PC-9 (cell line): ENCODE measurements around the gene HES4. TPM values are rescaled to one million over a fixed set of nuclear protein-coding genes. Genes with fewer than 3 reads are reported as not detected.
A peak's percentile ranks its signal among the peaks of the same experiment; 100 is the strongest.

ENCODE experiments used
- BruUV-seq: library from RNA; stranded (reverse); fragments of 400-500 nt; replicated peaks from 2 replicates; lab custom pipeline; 2021; lab: Mats Ljungman, UMichigan
- CTCF ChIA-PET: fragments of 300-600 bp; sonication (Branson Sonifier 250); formaldehyde crosslinking; loops from one replicate; lab custom pipeline; 2022; ENCODE audit warnings: antibody characterized with exemption; lab: Charles Lee
- POLR2A ChIA-PET: fragments of 300-600 bp; sonication (Branson Sonifier 250); formaldehyde crosslinking; loops from one replicate; lab custom pipeline; 2022; ENCODE audit warnings: antibody characterized with exemption; ENCODE audit not compliant: unreplicated experiment; lab: Charles Lee
- DNase-seq, 2 experiments: peaks; one replicate each; pipeline versions ENCODE4 v3.0.0 to v3.0.0-alpha.2; 2015 to 2022; ENCODE audit warnings: mixed read lengths in 1 of 2
- H2AFZ ChIP-seq: fragments of 200-600 bp; sonication (generic); 2 replicates; pipeline ENCODE4 v1.8.1; 2017; ENCODE audit warnings: antibody characterized with exemption
- H3F3A ChIP-seq: fragments of 200-600 bp; sonication (generic); 2 replicates; pipeline ENCODE4 v1.8.1; 2017; ENCODE audit warnings: antibody characterized with exemption, mild to moderate bottlenecking, low read depth; ENCODE audit not compliant: insufficient read depth
- H3K27ac ChIP-seq: fragments of 200-600 bp; sonication (generic); 2 replicates; pipeline ENCODE4 v1.6.1; 2016; ENCODE audit warnings: mixed run types
- H3K27me3 ChIP-seq: fragments of 200-600 bp; sonication (generic); 2 replicates; pipeline ENCODE4 v1.6.1; 2016; ENCODE audit warnings: low read depth, mixed run types; ENCODE audit not compliant: insufficient read depth
- H3K36me3 ChIP-seq: fragments of 200-600 bp; sonication (generic); 2 replicates; pipeline ENCODE4 v1.6.1; 2016; ENCODE audit warnings: low read depth, mixed run types
- H3K4me1 ChIP-seq: fragments of 200-600 bp; sonication (generic); replicated peaks from 2 replicates; pipeline ENCODE4 v1.6.1; 2016; ENCODE audit warnings: mixed run types; ENCODE audit not compliant: insufficient read depth
- H3K4me2 ChIP-seq: fragments of 200-600 bp; sonication (generic); 2 replicates; pipeline ENCODE4 v1.6.1; 2017; ENCODE audit warnings: mixed run types
- H3K4me3 ChIP-seq: fragments of 200-600 bp; sonication (generic); 2 replicates; pipeline ENCODE4 v1.6.1; 2016; ENCODE audit warnings: mixed run types
- H3K79me2 ChIP-seq: fragments of 200-600 bp; sonication (generic); 2 replicates; pipeline ENCODE4 v1.6.1; 2017; ENCODE audit warnings: low read depth, mixed run types
- H3K9me2 ChIP-seq: fragments of 200-600 bp; sonication (generic); 2 replicates; pipeline ENCODE4 v1.8.1; 2017; ENCODE audit warnings: mild to moderate bottlenecking; ENCODE audit not compliant: insufficient read depth
- H3K9me3 ChIP-seq: fragments of 200-600 bp; sonication (generic); 2 replicates; pipeline ENCODE4 v1.8.1; 2016; ENCODE audit warnings: low read depth; ENCODE audit not compliant: insufficient read depth
- H4K20me1 ChIP-seq: fragments of 200-600 bp; sonication (generic); 2 replicates; pipeline ENCODE4 v1.8.1; 2017; ENCODE audit not compliant: insufficient read depth
- CTCF ChIP-seq: fragments of 200-600 bp; sonication (generic); conservative IDR thresholded peaks from 2 replicates; pipeline ENCODE4 v1.6.1; 2017; ENCODE audit warnings: mixed run types, antibody characterized with exemption, mild to moderate bottlenecking, moderate library complexity
- EZH2 ChIP-seq: fragments of 200-600 bp; sonication (generic); IDR thresholded peaks from 2 replicates; pipeline ENCODE4 v1.8.0; 2017; ENCODE audit warnings: antibody characterized with exemption, low read depth
- intact Hi-C: fragments of 100-400 bp; cut with micrococcal nuclease; formaldehyde crosslinking; loops from one replicate; pipeline ENCODE4 v1.10.0; 2022; ENCODE audit not compliant: unreplicated experiment
- total RNA-seq: library from RNA; stranded (reverse); gene quantifications from 2 replicates; pipeline ENCODE4 v1.2.3, GENCODE V29; 2021

HES4 gene
- total RNA-seq, 1 experiment from 2014 or later: 19.2 TPM

- Histone ChIP-seq H3K27me3 (no peaks in the 10 kb centered on the region), H2AFZ (no peak overlapping the region), H3K36me3 (no peaks in the 10 kb centered on the region), H3K79me2 (peaks cover 21% of the 10 kb centered on the region), H3F3A (peaks cover 30% of the 10 kb centered on the region; the same call in 1 of the 2 replicates), H3K4me3 (no peak overlapping the region), H3K9me3 (no peaks in the 10 kb centered on the region), H3K4me1 (peaks cover 15% of the 10 kb centered on the region), H3K9me2 (no peaks in the 10 kb centered on the region), H3K4me2 (peak overlapping the region; percentile 66; the same call in 1 of the 2 replicates), H4K20me1 (peaks cover 6% of the 10 kb centered on the region; the same call in 1 of the 2 replicates), H3K27ac (no peak overlapping the region)
- no peak for TF ChIP-seq EZH2
- no peak for TF ChIP-seq CTCF
- no TSS peak for BruUV-seq
- intact Hi-C loops: loop anchor here (5.0 to 10.0 kb wide), 2 partner anchors 67 to 300 kb away; partner anchors contain the start of genes ACAP3, PUSL1 and RNF223
- ChIA-PET CTCF (no interaction called here), POLR2A (interaction anchor here (0.6 kb wide), 3 partner anchors 14 to 225 kb away, joined by 3 to 5 read pairs (median 4); no protein-coding TSS in a partner anchor)
- peak in 1 of 2 experiments; percentile 84 for DNase-seq
Measured at GRCh38 chr1:1004780-1005697, 5.1 kb upstream of the HES4 start.

GRCh38 chr1:1004420-1004779 is 4.5 kb upstream of the HES4 start:
- no TSS peak for BruUV-seq
- Histone ChIP-seq H3K4me2 (no peak overlapping the region), H2AFZ (no peak overlapping the region), H3K9me3 (no peaks in the 10 kb centered on the region), H3F3A (peaks cover 30% of the 10 kb centered on the region; the same call in 1 of the 2 replicates), H3K36me3 (no peaks in the 10 kb centered on the region), H3K27me3 (no peaks in the 10 kb centered on the region), H4K20me1 (peaks cover 6% of the 10 kb centered on the region; the same call in 1 of the 2 replicates), H3K4me3 (no peak overlapping the region), H3K9me2 (no peaks in the 10 kb centered on the region), H3K4me1 (peaks cover 15% of the 10 kb centered on the region), H3K79me2 (peaks cover 24% of the 10 kb centered on the region), H3K27ac (no peak overlapping the region)
- DNase-seq: no peak
- no peak for TF ChIP-seq CTCF
- POLR2A ChIA-PET: no interaction called here
- intact Hi-C loops: loop anchor here (5.0 to 10.0 kb wide), 2 partner anchors 68 to 300 kb away; partner anchors contain the start of genes ACAP3, PUSL1 and RNF223
- CTCF ChIA-PET: interaction anchor here (0.6 kb wide), 1 partner anchor 100 kb away, joined by 3 read pairs; no protein-coding TSS in a partner anchor

GRCh38 chr1:1003618-1004419 is 3.9 kb upstream of the HES4 start:
- intact Hi-C loops: loop anchor here (5.0 to 10.0 kb wide), 2 partner anchors 68 to 301 kb away; partner anchors contain the start of genes ACAP3, PUSL1 and RNF223
- Histone ChIP-seq H3F3A (peaks cover 30% of the 10 kb centered on the region; the same call in 1 of the 2 replicates), H4K20me1 (peaks cover 6% of the 10 kb centered on the region; the same call in 1 of the 2 replicates), H3K27ac (no peak overlapping the region), H3K36me3 (no peaks in the 10 kb centered on the region), H3K79me2 (peaks cover 26% of the 10 kb centered on the region), H3K4me1 (peaks cover 15% of the 10 kb centered on the region), H3K9me2 (no peaks in the 10 kb centered on the region), H3K4me3 (no peak overlapping the region), H3K9me3 (no peaks in the 10 kb centered on the region), H3K4me2 (no peak overlapping the region), H2AFZ (no peak overlapping the region), H3K27me3 (no peaks in the 10 kb centered on the region)
- no peak for DNase-seq
- BruUV-seq: no TSS peak
- ChIA-PET CTCF (interaction anchor here (0.6 kb wide), 1 partner anchor 99 kb away, joined by 3 read pairs; no protein-coding TSS in a partner anchor), POLR2A (no interaction called here)
- TF ChIP-seq CTCF (no peak), EZH2 (no peak)
